NCI-H446 (cell line): ENCODE data around the gene DENND10.
A peak's percentile ranks its signal among the peaks of the same experiment; 100 is the strongest.
"Not testable (repeated sequence)": the region's sequence is repeated elsewhere in the genome, so short reads cannot be mapped to it uniquely, and the experiment has no call there.

ENCODE experiments used
- DNase-seq, 2 experiments: peaks; one replicate each; lab custom pipeline; 2025; lab: John Stamatoyannopoulos, UW

The DENND10 gene

DNA sequence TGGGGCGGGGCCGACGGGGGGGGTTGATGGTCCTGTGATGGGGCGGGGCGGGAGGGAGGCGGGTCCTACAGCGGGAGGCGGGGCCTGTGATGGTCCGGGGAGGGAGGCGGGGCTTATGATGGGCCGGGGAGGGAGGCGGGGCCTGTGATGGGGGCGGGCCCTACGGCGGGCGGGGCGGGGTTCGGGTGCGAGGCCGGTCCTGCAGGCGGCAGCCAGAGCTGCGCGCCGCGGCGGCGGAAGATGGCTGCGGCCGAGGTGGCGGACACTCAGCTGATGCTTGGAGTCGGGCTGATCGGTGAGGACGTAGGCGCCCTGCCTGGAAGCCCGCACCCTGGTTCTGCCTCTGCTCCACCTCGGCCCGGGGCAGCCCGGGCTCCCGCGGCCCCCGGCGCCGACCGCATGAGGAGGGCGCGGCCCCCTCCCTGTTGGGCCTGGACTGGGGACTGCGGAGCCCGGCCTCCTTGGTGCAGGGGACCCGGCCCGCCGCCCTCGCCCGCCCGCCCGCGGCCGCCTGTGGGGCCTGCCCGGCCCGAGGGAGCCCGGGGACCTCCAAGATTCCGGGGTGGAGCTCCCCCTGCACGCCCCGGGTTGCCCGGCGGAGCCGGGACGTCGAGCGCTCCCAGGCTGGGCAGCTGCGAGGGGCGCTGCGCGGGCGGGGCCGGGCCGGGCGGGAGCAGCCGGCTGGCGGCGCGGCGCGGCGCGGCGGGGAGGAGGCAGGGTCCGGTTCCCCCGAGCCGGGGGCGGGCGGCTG, at the start of gene DENND10:
Gene DENND10, plus strand, starts transcription at position 211 of the 751 bp plus-strand sequence. Its CDS starts 30 bp downstream, at position 241.
- peak; percentile 31 to 71 for DNase-seq

DNA sequence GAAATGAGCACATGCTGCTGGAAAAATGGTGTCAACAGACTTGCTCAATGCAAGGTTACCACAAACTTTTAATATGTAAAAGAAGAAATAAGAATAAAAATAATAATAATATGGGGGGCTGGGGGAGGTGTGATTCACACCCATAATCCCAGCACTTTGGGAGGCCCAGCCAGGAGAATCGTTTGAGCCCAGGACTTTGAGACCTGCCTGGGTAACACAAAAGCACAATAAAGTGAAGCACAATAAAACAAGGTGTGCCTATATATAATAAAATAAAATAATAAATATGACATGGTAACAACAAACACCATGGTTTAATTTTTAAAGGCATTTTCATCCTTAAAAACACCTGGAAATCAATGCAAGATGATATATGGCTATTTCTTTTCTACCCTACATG, 48.4 kb upstream of the DENND10 start:
- DNase-seq = no peak

GRCh38 chr10:119058010-119058409, 45.9 kb upstream of the DENND10 start:
- DNase-seq = no peak

- DNase-seq = no peak
These were observed 44.4 kb upstream of the DENND10 start for GRCh38 chr10:119059557-119059956.

DNA sequence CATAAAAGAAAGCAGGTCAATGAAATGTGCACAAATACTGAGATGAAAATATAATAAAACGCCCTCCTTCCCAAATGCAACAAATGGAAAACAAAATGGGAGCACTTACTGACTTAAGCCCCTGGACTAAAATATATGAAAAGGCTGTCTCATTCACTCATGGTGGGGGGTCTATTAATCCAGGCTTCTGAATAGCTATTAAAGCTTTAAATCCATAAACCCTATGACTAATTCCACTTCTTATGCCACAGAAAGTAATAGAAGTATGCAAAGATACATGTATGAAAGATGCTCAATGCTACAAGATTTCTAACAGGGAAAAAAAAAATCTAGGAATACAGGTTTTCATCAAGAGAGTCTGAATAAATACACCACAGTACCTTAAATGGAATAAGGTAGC, 43.8 kb upstream of the DENND10 start:
- no peak for DNase-seq

DNA sequence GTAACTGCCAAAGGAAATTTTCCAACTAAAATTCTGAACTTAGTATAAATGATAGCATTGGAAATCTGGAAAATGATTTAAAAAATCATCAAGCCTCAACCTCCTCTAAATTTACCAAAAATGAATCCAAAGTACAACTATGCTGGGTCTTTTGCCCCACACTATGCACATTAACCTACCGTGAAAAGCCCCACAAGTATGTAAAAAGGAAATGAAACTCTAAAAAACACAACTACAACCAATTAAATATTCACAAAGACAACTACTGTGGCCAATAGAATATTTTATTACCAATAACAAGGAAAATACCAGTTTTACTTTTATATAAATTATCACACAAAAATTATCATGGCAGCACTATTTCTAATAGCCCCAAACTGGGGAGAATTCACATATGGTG, 42.6 kb upstream of the DENND10 start:
- DNase-seq = no peak

- no peak for DNase-seq
These were observed 42.0 kb upstream of the DENND10 start for GRCh38 chr10:119061926-119062325.

- DNase-seq = no peak
These were observed 33.3 kb upstream of the DENND10 start for GRCh38 chr10:119070395-119071165.

DNA sequence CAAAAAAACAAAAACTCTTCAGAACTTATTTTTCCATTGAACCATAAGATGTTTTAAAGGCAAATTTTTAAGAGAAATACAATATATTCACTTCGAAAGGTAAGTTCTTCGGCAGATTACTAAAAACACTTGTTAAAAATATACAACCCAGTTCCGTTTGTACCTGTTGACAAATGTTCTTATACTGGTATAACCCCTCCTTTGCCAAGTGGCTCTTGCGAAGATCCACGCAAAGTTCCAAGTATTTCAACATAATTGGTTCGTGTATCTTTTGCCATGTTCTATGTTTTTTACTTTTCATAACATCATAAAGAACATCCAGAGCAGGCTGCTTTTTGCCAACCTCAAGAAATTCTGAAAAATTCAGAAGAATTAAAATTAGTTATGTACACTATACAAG, 30.3 kb upstream of the DENND10 start:
- DNase-seq = no peak

DNA sequence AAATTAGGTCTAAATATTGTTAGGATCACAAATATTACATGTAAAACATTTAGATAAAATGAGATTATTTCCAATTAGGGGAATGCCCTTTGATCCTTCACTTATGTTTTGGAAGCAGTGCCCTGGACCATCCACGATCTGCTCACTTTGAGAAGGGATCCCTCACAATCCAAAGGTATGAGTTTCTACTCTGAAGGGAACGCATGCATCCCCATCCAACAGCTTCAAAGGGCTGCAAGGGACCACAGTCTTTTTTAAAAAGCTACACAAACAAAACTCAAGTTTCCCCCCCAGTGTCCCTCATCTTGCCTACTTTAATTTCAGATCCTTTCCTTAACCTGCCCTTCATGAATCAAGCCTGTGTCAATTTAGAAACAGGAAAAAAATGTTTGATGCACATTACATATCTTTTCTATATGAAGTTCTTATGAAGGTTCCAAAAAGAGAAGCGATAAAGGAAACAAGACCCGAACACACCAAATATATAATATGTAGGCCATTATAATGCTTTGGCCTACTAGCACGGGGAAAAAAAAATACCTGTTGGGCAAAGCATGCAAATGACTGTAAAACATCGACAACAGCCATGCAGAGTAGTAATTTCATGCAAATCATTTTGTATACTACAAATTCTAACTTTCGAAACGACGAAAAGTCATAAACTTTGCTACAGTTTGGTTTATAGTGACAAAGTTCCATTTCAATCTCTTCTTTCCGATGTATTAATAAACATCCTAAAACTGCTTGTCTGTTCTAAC, 25.3 kb upstream of the DENND10 start:
- DNase-seq = no peak

DNA sequence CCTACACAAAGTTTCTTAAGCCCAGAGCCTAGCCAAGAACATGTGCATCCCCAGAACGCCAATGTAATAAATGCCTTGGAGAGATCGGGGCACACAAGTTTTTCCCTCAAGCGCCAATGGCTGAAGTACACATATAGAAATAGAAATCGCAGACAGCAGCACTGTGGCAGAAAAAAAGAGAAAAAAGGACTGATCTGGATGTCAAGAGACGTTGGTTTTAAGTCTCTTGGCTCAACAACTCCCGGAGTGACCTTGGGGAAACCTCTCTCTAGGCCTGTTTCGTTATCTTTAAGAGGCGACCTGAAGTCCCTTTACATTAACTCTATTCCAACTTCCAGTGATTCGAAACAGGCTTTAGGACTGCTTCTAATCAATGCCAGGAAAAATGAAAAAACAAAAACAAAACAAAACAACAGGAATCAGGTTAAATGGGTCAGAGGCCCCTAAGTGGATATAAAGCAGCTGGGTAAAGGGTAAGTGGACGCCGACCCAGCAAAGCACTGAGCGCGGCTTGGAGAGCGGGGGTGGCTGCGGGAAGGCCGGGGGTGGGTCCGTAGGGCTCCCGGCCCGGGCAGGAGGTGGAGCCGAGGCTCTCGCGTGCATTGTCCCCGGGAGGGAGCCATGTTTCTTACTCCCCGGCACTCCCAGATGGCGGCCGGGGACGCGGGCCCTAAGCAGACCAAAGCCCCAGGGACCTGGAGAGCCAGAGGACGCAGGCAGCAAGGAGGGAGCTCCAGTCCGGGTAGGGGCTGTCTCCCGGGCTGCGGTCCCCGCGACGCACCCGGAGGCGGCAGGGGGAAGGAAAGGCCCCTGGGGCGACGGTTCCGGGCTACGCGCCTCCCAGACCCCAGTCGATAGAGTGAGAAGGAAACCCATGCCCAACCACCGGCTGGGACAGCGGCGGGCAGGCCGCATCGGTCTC, 24.1 kb upstream of the DENND10 start:
- DNase-seq = peak in 1 of 2 experiments; percentile 49

- DNase-seq = peak; percentile 61 to 89
These were observed 23.2 kb upstream of the DENND10 start, which contains the start of gene EIF3A for GRCh38 chr10:119080521-119081259. TSS of gene EIF3A (minus strand) at chr10:119080817. CDS start at chr10:119080676, 141 bp downstream.

DNA sequence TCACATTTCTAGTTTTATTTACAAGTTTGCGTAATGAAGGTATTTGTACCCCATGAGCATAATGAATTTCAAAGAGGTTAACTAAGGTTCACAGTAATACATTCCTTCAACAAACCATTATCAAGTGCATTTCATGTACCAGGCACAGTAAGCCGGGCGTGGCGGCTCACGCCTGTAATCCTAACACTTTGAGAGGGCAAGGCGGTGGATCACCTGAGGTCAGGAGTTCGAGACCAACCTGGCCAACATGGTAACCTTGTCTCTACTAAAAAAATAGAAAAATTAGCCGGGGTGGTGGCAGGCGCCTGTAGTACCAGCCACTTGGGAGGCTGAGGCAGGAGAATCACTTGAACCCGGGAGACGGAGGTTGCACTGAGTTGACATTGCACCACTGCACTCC, 19.0 kb upstream of the DENND10 start:
- DNase-seq = no peak

GRCh38 chr10:119087271-119087882, 16.5 kb upstream of the DENND10 start:
- no peak for DNase-seq

GRCh38 chr10:119090026-119090795, 13.7 kb upstream of the DENND10 start:
- DNase-seq = no peak

- DNase-seq = no peak
These were observed 12.9 kb upstream of the DENND10 start for GRCh38 chr10:119090968-119091367.

- DNase-seq = no peak
These were observed 8.3 kb upstream of the DENND10 start for GRCh38 chr10:119095640-119096039.

DNA sequence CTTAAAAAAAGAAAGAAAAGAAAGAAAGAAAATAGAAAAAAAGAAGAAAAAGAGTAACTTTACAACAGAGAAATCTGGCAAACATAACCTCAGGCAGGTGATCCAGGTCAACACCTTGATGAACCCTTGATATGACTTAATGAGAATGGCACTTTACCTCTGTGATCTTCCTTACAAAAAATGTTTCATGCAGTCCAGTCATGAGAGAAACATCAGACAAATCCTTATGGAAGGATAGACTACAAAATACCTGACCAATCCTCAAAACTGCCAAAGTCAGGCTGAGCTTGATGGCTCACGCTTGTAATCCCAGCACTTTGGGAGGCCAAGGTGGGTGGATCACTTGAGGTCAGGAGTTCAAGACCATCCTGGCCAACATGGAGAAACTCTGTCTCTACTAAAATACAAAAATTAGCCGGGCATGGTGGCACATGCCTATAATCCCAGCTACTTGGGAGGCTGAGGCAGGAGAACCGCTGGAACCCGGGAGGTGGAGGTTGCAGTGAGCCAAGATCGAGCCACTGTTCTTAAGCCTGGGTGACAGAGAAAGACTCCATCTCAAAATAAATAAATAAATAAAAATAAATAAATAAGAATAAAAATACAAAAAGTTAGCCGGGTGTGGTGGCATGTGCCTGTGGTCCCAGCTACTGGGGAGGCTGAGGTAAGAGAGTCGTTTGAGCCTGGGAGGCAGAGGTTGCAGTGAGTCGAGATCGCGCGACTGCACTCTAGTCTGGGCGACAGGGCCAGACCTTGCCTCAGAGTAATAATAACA, 7.1 kb upstream of the DENND10 start:
- DNase-seq = not testable (repeated sequence)

GRCh38 chr10:119098576-119098975, 5.3 kb upstream of the DENND10 start:
- no peak for DNase-seq
